Upper lobe of left lung (tissue), 6 donors: ENCODE results near the gene FCN3. TPM values are rescaled to one million over a fixed set of nuclear protein-coding genes. Genes with fewer than 3 reads are reported as not detected.

Source experiments
- ATAC-seq, 2 donors: fragments of 200-7000 bp; cut with Tn5 transposase; one replicate each; pipeline ENCODE4 v1.9.1; 2022; ENCODE audit warnings: mild to moderate bottlenecking in 2 of 2, moderate library complexity in 2 of 2; ENCODE audit not compliant: low FRiP score in 2 of 2
- DNase-seq, 2 donors: peaks; one replicate each; pipeline ENCODE4 v3.0.0-alpha.2; 2019 to 2020
- H3K27ac ChIP-seq, 4 donors: fragments of 200-600 bp; sonication (generic); one replicate each; pipeline ENCODE4 v1.5.1; 2016 to 2019
- H3K27me3 ChIP-seq, 4 donors: fragments of 200-600 bp; sonication (generic); one replicate each; pipeline ENCODE4 v1.5.1; 2017 to 2019
- H3K36me3 ChIP-seq, 4 donors: fragments of 200-600 bp; sonication (generic); one replicate each; pipeline ENCODE4 v1.5.1; 2016 to 2019
- H3K4me1 ChIP-seq, 4 donors: fragments of 200-600 bp; sonication (generic); one replicate each; pipeline ENCODE4 v1.5.1; 2018 to 2019
- H3K4me3 ChIP-seq, 4 donors: fragments of 200-600 bp; sonication (generic); one replicate each; pipeline ENCODE4 v1.5.1; 2017 to 2019; ENCODE audit warnings: mild to moderate bottlenecking in 2 of 4, moderate library complexity in 1 of 4
- H3K9me3 ChIP-seq, 4 donors: fragments of 200-600 bp; sonication (generic); one replicate each; pipeline ENCODE4 v1.5.1; 2018 to 2019
- EP300 ChIP-seq, 4 donors: sonication (generic); formaldehyde crosslinking; IDR thresholded peaks; one replicate each; pipeline ENCODE4 v1.5.1; 2017; ENCODE audit warnings: antibody characterized with exemption in 4 of 4, control low read depth in 2 of 4
- POLR2A ChIP-seq, 4 donors: fragments of 450-650 bp; IDR thresholded peaks; one replicate each; pipeline ENCODE4 v1.5.1; 2016 to 2017; ENCODE audit warnings: antibody characterized with exemption in 4 of 4, mild to moderate bottlenecking in 2 of 4
- POLR2AphosphoS5 ChIP-seq, 2 donors: sonication (generic); formaldehyde crosslinking; IDR thresholded peaks; one replicate each; pipeline ENCODE4 v1.5.1; 2017; ENCODE audit warnings: antibody characterized with exemption in 2 of 2
- WGBS, 2 donors: methylation state at CpG; one replicate each; pipeline ENCODE4 v1.1.5; 2017 to 2018; 5-methylcytosine and 5-hydroxymethylcytosine counted together
- total RNA-seq, 6 donors: library from RNA; depleted of rRNA in 4 of 6; stranded (reverse); fragments of >200 nt in 4 of 6; gene quantifications; one replicate each; pipeline versions ENCODE4 v1.1.0 to v1.2.1, GENCODE V29; 2016 to 2021
- TF ChIP-seq, protein P1 (sequence below), 6 experiments: fragments of 450-650 bp in 4 of 6; fragments of 200-600 bp in 2 of 6; sonication (generic) in 2 of 6; IDR thresholded peaks; one replicate each; pipeline ENCODE4 v1.5.1; 2016 to 2019; ENCODE audit warnings: antibody characterized with exemption in 6 of 6
- donor health status: DM: no; HTN: no; CAD: no; lungs with moderate emphysema.
- donor health status: DM: no; HTN: yes; CAD: no; lungs with severe emphysema.

Gene FCN3
- total RNA-seq, 6 donors from 2014 or later, result 145 to 1,319 (median 555) TPM

DNA sequence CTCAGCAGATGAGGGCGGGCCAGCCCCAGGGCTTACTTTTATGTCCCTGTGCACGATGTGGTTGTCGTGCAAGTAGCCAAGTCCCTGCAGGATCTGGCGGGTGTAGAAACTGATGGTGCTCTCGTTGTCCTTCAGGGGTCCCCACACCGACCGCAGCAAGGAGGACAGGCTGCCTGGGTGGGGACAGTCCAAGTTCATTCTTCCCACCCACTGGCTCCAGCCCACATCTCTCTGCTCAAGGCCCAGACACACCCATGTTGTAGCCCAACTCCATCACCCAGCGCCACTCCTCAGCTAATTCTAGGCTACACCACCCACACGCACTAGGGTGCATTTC is 14.8 kb downstream of the FCN3 start:
- no peak for TF ChIP-seq EP300 (IDR thresholded peaks at IDR 0.05)
- 74 to 82% methylated on average over 6 to 9 of the region's 9 CpGs for WGBS, 2 donors
- DNase-seq, result no peak
- no peaks in the 10 kb centered on the region for H3K9me3 ChIP-seq
- peaks cover 14 to 35% (median 30%) of the 10 kb centered on the region in 4 donors for H3K4me1 ChIP-seq
- H3K36me3 ChIP-seq, result peaks cover 41 to 100% (median 95%) of the 10 kb centered on the region in 4 donors
- H3K27me3 ChIP-seq, result no peaks in the 10 kb centered on the region
- H3K27ac ChIP-seq, result no peak overlapping the region
- ATAC-seq, result no peak
- peak overlapping the region in 1 of 4 donors; percentile 42 for H3K4me3 ChIP-seq

DNA sequence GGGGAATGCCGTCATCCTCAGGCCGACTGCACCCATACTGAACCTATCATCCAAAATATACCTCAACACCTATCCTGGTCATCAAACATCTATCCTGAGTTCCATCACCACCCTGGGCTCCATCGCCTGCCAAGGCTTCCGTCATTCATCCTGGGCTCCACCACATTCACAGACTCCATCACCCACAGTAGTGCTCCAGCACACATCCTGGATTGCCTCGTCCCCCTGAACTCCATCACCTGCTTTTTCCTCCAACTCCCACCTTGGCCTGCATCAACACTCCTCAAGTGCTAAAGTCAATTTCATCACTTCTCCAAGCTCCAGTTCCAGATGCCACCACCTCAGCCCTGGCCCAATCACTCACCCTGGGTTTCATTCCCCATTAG is 15.7 kb downstream of the FCN3 start:
- H3K9me3 ChIP-seq, result no peaks in the 10 kb centered on the region
- TF ChIP-seq, protein P1, sequence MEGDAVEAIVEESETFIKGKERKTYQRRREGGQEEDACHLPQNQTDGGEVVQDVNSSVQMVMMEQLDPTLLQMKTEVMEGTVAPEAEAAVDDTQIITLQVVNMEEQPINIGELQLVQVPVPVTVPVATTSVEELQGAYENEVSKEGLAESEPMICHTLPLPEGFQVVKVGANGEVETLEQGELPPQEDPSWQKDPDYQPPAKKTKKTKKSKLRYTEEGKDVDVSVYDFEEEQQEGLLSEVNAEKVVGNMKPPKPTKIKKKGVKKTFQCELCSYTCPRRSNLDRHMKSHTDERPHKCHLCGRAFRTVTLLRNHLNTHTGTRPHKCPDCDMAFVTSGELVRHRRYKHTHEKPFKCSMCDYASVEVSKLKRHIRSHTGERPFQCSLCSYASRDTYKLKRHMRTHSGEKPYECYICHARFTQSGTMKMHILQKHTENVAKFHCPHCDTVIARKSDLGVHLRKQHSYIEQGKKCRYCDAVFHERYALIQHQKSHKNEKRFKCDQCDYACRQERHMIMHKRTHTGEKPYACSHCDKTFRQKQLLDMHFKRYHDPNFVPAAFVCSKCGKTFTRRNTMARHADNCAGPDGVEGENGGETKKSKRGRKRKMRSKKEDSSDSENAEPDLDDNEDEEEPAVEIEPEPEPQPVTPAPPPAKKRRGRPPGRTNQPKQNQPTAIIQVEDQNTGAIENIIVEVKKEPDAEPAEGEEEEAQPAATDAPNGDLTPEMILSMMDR (IDR thresholded peaks at IDR 0.05), result no peak
- TF ChIP-seq POLR2AphosphoS5 (IDR thresholded peaks at IDR 0.05) (no peak), POLR2A (IDR thresholded peaks at IDR 0.05) (no peak), EP300 (IDR thresholded peaks at IDR 0.05) (no peak)
- 93 to 98% methylated on average over 5 of the region's 5 CpGs for WGBS, 2 donors
- no peaks in the 10 kb centered on the region for H3K27me3 ChIP-seq
- no peak for DNase-seq
- H3K36me3 ChIP-seq, result peaks cover 38 to 100% (median 97%) of the 10 kb centered on the region in 4 donors
- peaks cover 6 to 26% (median 22%) of the 10 kb centered on the region in 4 donors for H3K4me1 ChIP-seq
- H3K27ac ChIP-seq, result no peak overlapping the region
- no peak overlapping the region for H3K4me3 ChIP-seq
- ATAC-seq, result no peak

DNA sequence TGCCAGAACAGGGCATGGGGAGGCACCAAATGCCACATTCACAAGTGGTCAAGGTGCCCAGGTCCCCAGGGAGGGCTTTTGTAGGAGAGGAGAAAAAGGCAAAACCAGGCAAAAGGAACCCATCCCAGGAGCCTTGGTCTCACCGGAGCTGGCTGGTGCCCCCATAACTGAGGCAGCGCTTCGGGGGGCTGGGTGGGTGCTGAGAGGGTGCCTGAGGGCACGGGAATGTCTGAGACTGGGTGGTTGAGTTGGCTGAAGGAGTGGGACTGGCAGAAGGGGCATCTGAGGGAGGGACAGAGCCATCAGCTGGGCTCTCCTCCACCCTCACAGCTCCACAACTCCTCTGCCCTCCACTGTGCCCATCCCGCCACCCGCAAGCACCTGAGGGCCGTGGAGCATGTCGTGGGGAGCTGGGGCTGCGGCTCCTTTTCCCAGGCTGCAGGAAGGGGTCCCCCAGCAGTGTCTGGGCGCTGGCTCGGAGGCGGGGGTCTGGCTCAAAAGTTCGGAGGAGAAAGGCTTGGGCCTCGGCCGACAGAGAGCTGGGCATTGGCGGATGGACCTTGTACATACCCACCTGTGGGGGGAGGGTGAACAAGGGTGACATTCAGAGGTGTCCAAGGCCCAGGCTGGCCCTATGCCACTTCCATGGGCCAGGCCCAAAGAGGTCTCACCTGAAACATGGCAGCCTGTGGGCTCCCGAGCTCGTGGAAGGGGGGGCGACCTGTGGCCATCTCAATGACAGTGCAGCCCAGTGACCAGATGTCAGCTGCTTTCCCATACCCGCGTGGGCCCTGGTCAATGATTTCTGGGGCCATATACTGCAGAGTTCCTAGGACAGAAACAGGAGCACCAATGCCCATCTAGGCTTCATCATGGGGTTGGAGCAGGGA is 16.3 kb downstream of the FCN3 start:
- no peak for DNase-seq
- Histone ChIP-seq H3K9me3 (no peaks in the 10 kb centered on the region), H3K4me3 (no peak overlapping the region), H3K4me1 (peaks cover 5 to 22% (median 21%) of the 10 kb centered on the region in 4 donors), H3K27ac (peak overlapping the region in 1 of 4 donors; percentile 14), H3K36me3 (peaks cover 36 to 100% (median 97%) of the 10 kb centered on the region in 4 donors), H3K27me3 (no peaks in the 10 kb centered on the region)
- TF ChIP-seq POLR2AphosphoS5 (IDR thresholded peaks at IDR 0.05), result no peak
- TF ChIP-seq, protein P1 (IDR thresholded peaks at IDR 0.05), result no peak
- TF ChIP-seq POLR2A (IDR thresholded peaks at IDR 0.05), result no peak
- TF ChIP-seq EP300 (IDR thresholded peaks at IDR 0.05), result no peak
- 93 to 97% methylated on average over 16 to 21 of the region's 21 CpGs for WGBS, 2 donors
- no peak for ATAC-seq

DNA sequence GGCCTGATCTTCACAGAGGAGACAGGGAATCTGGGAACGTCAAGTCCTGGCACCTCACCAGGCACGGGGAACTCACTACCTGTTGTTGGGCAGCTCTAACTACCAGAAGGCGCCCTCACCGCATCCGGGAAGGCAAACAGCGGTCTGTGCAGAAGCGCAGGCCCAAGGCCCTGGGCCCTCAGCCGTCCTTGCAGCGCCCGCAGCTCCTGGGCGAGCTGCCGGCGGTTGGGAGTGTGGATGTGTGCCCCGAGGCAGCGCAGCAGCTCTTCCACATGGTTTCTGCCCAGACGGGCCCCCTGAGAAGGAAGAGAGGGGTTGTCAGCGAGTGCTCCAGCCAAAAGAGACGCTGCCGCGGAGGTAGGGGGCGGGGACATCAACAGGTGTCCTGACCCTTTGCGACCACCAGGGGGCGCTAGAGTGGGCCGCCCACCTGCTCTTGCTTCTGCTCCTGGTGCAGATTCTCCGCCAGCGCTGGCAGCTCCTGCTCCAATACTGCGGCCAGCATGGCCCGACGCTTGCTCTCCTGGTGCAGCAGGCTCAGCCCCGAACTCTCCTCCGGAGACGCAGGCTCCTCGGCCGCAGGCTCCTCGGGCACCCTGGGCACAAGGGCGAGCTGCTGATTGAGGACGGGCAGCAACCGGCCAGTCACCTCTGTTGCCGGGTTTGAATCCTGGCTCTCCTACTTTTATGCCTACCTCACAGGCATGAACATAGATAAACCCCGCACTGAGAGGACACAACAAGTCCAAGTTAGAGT is 17.2 kb downstream of the FCN3 start:
- H3K4me3 ChIP-seq, result peak overlapping the region in 3 of 4 donors; percentile 13 to 34 (median 31)
- H3K4me1 ChIP-seq, result peaks cover 5 to 22% (median 19%) of the 10 kb centered on the region in 4 donors
- peaks cover 31 to 96% (median 93%) of the 10 kb centered on the region in 4 donors for H3K36me3 ChIP-seq
- ATAC-seq (peak; percentile 78 to 86), DNase-seq (peak; percentile 83 to 90)
- WGBS, 2 donors, result 47 to 54% methylated on average over 16 to 37 of the region's 40 CpGs
- H3K9me3 ChIP-seq, result no peaks in the 10 kb centered on the region
- H3K27me3 ChIP-seq, result no peaks in the 10 kb centered on the region
- TF ChIP-seq, protein P1 (IDR thresholded peaks at IDR 0.05), result peak; percentile 96 to 98 (median 97)
- no peak for TF ChIP-seq EP300 (IDR thresholded peaks at IDR 0.05)
- peak in 1 of 2 donors; percentile 45 for TF ChIP-seq POLR2AphosphoS5 (IDR thresholded peaks at IDR 0.05)
- TF ChIP-seq POLR2A (IDR thresholded peaks at IDR 0.05), result no peak
- peak overlapping the region; percentile 10 to 45 (median 40) for H3K27ac ChIP-seq
